ENCODE results near the gene PDE4D. TPM values are rescaled to one million over a fixed set of nuclear protein-coding genes. Genes with fewer than 3 reads are reported as not detected.

PDE4D gene
- total RNA-seq, 1 experiment from 2014 or later = 2.1 TPM

DNA sequence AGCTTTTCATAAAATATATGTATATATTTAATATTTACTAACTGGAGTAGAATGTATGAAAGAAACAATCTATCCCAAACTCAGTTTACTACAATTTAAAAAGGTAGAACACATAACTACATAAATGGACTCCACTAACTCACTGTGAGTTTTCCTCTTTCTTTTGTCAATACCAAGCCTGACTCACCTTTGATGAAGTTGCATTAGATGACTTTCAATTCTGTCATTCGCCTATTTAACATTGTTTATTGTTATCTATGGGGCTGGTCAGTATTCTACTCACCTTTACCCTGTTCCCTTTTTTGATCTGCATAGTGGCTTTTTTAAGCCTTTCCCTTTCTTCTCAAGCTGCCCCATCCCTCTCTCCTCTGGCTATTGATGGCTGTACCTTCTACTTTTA, 680.9 kb downstream of the PDE4D start:
- no CpG with 5 or more reads among the region's 1 CpG for WGBS (ENCODE audit: extremely low coverage, insufficient read length, low lambda C conversion rate)
- no peaks in the 10 kb centered on the region for H3K79me2 ChIP-seq (ENCODE audit: insufficient read depth, low read length)
- no peak overlapping the region for H2BK5ac ChIP-seq (ENCODE audit: insufficient read length, low read length)
- H3K4ac ChIP-seq (ENCODE audit: low read depth, low read length) = no peak overlapping the region
- H4K8ac ChIP-seq (replicated peaks; ENCODE audit: insufficient read length, low read depth, low read length) = no peak overlapping the region
- TF ChIP-seq, protein P1, sequence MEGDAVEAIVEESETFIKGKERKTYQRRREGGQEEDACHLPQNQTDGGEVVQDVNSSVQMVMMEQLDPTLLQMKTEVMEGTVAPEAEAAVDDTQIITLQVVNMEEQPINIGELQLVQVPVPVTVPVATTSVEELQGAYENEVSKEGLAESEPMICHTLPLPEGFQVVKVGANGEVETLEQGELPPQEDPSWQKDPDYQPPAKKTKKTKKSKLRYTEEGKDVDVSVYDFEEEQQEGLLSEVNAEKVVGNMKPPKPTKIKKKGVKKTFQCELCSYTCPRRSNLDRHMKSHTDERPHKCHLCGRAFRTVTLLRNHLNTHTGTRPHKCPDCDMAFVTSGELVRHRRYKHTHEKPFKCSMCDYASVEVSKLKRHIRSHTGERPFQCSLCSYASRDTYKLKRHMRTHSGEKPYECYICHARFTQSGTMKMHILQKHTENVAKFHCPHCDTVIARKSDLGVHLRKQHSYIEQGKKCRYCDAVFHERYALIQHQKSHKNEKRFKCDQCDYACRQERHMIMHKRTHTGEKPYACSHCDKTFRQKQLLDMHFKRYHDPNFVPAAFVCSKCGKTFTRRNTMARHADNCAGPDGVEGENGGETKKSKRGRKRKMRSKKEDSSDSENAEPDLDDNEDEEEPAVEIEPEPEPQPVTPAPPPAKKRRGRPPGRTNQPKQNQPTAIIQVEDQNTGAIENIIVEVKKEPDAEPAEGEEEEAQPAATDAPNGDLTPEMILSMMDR (conservative IDR thresholded peaks at IDR 0.05) = no peak
- no peak overlapping the region for H2AFZ ChIP-seq (ENCODE audit: low read length)
- no peak overlapping the region for H4K91ac ChIP-seq (ENCODE audit: insufficient read length, low read depth, low read length)
- H2AK5ac ChIP-seq (ENCODE audit: insufficient read length, low read length) = no peak overlapping the region
- no peaks in the 10 kb centered on the region for H3K27me3 ChIP-seq (ENCODE audit: insufficient read depth, low read length)
- no peak overlapping the region for H2BK20ac ChIP-seq (ENCODE audit: low read depth, low read length, poor library complexity, severe bottlenecking)
- H3T11ph ChIP-seq (ENCODE audit: low read length) = no peak overlapping the region
- H3K14ac ChIP-seq (ENCODE audit: insufficient read depth, low read length) = no peak overlapping the region
- no peak overlapping the region for H3K4me2 ChIP-seq (ENCODE audit: insufficient read depth, insufficient read length, low read length)
- no peak overlapping the region for H4K5ac ChIP-seq (ENCODE audit: insufficient read length, low read depth, low read length)
- Mint-ChIP-seq H3K4me1 (no peaks in the 10 kb centered on the region), H3K27me3 (ENCODE audit: low read depth) (no peaks in the 10 kb centered on the region; the same call in none of the 2 replicates), H3K9me3 (no peaks in the 10 kb centered on the region), H3K27ac (no peak overlapping the region), H3K4me3 (no peak overlapping the region), H3K36me3 (ENCODE audit: insufficient read depth in 1 of 3, low read depth in 3 of 3) (no peaks in the 10 kb centered on the region)
- no peak overlapping the region for H3K9ac ChIP-seq (ENCODE audit: extremely low read depth, insufficient read length, low read length)
- H2BK12ac ChIP-seq (ENCODE audit: insufficient read length, low read depth, low read length) = no peak overlapping the region
- H2BK120ac ChIP-seq (ENCODE audit: low read depth, low read length, poor library complexity, severe bottlenecking) = no peak overlapping the region
- H3K4me1 ChIP-seq (ENCODE audit: insufficient read depth, low read length) = no peaks in the 10 kb centered on the region
- no peak overlapping the region for H3K23ac ChIP-seq (ENCODE audit: insufficient read length, low read depth, low read length)
- H2BK15ac ChIP-seq (ENCODE audit: low read depth, low read length) = no peak overlapping the region
- H3K56ac ChIP-seq (ENCODE audit: insufficient read length, low read depth, low read length) = no peak overlapping the region
- no peaks in the 10 kb centered on the region for H4K20me1 ChIP-seq (ENCODE audit: control insufficient read depth, insufficient read depth, insufficient read length)
- no peak for DNase-seq
- no peaks in the 10 kb centered on the region for H3K23me2 ChIP-seq (ENCODE audit: insufficient read length, low read depth, low read length, poor library complexity, severe bottlenecking)
- H3K79me1 ChIP-seq (ENCODE audit: insufficient read depth, low read depth, low read length, poor library complexity, severe bottlenecking) = no peaks in the 10 kb centered on the region
- H3K18ac ChIP-seq (ENCODE audit: insufficient read length, low read depth, low read length) = no peak overlapping the region
- no peaks in the 10 kb centered on the region for H3K9me3 ChIP-seq (ENCODE audit: control insufficient read depth, low read depth, low read length)
- H3K27ac ChIP-seq (ENCODE audit: insufficient read length, low read depth, low read length) = no peak overlapping the region
